Measurements from ENCODE around the gene CDH4.

Gene CDH4

GRCh38 chr20:61835301-61835700 is 583.2 kb downstream of the CDH4 start:
- DNase-seq, result no peak

DNA sequence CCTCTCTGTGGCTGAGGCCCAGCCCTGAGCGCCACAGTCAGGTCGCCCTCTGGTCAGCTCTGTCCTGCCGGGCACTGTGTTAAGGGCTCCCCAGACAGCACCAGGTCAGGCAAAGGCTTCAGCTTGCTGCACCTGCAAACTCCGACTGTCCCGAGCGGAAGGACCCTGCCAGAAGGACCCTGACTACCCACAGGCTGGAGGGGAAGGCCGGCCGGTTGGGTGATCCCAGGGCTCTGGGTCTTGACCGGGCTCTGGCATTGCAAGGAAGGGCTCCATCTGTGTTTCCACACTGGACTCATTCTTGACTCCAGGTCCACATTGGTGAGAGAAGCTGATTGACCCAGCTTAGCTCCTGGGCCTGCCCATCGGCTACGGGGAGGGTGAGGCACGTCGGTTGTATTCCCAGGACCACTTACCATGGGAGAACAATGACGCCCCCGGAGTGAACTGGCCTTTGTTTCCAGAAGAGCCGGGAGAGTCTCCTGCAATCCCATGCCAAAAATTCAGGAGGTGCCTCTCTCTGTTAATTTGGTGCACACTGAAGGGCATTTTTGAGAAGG is 583.8 kb downstream of the CDH4 start:
- DNase-seq, result no peak

- DNase-seq, result no peak
Observed at GRCh38 chr20:61837200-61837599, 585.1 kb downstream of the CDH4 start.

GRCh38 chr20:61839223-61839911 is 587.3 kb downstream of the CDH4 start:
- no peak for DNase-seq

DNA sequence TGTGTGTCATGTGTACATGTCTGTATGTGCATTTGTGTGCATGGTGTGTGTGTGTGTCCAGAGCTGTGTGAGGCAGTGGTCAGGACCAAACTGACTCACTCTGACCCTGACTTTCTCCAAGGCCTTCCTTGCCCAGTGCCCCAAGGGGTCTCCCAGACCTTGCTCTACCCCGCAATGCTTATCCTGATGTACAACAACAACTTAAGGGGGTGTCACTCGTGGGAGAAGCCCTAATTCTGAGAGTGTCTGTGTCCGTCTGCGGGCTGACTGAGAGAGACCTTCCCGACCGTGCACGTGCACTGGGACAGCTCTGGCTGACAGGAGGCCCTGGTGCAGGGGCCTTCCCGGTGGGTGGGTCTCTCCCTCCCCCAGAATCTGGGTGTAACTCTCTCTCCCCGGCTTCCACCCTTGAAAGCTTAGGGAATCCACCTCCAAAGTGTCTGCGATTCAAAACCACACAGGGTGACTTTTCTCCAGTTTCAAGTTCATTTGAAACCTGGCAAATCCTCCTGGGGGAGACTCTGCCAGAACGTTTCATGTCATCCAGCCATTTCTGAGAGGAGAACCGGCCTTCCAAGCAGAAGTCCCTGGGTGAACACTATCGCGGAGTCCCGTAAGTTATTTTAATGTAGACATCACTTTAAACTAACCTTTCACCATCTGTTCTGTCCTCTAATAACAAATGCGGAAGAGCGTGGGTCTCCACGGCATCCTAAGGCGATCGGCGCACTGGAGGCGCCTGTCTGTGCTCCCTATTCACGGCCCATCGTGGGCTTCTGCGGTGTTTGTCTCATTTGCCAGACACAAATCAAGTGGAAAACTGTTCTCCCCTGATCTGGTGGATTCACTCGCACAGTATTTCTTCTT is 588.1 kb downstream of the CDH4 start:
- DNase-seq, result no peak

GRCh38 chr20:61840779-61841455 is 588.9 kb downstream of the CDH4 start:
- DNase-seq, result no peak

GRCh38 chr20:61841551-61841950 is 589.5 kb downstream of the CDH4 start:
- no peak for DNase-seq

GRCh38 chr20:61841966-61842365 is 589.9 kb downstream of the CDH4 start:
- DNase-seq, result peak in 1 of 51 donors; percentile 8

- DNase-seq, result no peak
Observed at GRCh38 chr20:61844621-61845020, 592.6 kb downstream of the CDH4 start.

GRCh38 chr20:61845233-61845671 is 593.2 kb downstream of the CDH4 start:
- no peak for DNase-seq

DNA sequence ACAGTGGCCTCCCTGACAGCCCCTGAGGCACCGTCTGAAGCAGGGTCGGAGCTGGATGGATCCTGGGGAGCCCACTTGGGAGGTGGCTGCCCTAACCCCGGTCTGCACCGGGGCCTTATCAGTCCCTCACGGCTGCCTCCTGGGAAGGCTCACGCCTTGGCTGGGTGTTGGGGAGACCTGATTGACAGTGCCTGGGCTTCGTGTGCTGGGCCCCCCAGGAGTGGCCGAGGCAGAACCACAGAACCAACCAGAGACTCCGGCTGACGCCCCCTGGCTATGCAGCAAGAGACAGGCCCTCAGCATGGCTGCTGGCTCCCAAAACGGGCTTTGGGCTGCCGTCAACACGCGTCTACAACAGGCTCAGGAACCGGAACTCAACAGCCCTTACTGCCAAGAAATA is 594.0 kb downstream of the CDH4 start:
- DNase-seq, result no peak

DNA sequence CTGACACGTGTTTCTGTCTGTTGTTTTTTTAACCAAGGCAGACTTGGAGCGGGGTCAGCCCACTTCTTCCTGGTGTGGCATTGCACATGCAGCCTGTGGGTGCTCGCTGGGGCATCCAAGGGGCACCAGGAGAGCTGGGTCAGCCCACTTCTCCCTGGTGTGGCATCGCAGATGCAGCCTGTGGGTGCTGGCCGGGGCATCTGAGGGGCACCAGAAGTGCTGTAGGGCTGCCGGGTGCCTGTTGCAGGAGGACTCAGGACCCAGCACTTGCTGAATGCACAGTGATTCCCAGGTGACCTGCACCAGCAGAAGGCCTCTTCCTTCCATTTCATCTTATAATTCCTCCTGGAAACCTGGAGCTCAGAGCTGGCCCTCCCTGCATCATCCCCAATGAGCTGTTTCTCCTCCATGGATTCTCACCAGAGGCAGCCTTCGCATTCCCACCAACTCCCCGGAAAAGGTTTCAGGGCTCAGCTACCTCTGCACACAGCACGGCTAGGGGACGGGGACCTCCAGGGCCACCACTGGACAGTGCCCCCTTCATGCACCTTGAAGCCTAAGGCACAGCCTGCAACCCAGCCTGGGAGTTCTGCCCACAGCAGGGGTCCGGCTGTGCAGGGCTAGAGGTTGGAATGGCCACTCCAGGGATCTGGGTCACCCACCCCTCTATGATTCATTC is 594.8 kb downstream of the CDH4 start:
- no peak for DNase-seq

- DNase-seq, result no peak
Observed at GRCh38 chr20:61847420-61847748, 595.3 kb downstream of the CDH4 start.

DNA sequence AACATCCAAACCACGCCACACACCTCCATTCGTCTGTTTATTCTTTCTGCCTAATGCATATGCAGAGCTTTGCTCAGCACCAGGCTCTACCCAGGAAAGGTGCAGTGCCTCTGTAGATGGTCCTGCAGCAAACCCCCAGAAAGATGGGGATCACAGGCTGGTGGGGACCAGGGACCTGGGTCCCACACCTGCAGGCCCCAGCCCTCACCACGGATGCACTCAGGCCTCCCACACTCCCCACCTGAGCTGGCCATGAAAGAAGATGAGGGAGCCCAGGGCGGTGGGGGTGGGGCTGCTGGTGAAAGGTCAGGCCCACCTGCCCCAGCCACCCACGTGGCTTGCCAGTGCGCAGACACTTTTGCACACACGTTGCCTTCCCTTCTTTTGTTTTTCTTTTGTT is 595.9 kb downstream of the CDH4 start:
- DNase-seq, result no peak

- no peak for DNase-seq
Observed at GRCh38 chr20:61848851-61849250, 596.8 kb downstream of the CDH4 start.

- DNase-seq, result no peak
Observed at GRCh38 chr20:61849376-61849775, 597.3 kb downstream of the CDH4 start.

- DNase-seq, result no peak
Observed at GRCh38 chr20:61849822-61850221, 597.8 kb downstream of the CDH4 start.

- no peak for DNase-seq
Observed at GRCh38 chr20:61850457-61850856, 598.4 kb downstream of the CDH4 start.

GRCh38 chr20:61850926-61851900 is 599.2 kb downstream of the CDH4 start:
- DNase-seq, result no peak
